H1 (cell line): Measurements from ENCODE around the gene TBKBP1. TPM values are rescaled to one million over a fixed set of nuclear protein-coding genes. Genes with fewer than 3 reads are reported as not detected.

Experiments
- CTCF ChIA-PET: fragments of 300-600 bp; sonication (Branson Sonifier 250); formaldehyde crosslinking; loops from one replicate; lab custom pipeline; 2021; ENCODE audit not compliant: partially characterized antibody; lab: Charles Lee
- POLR2A ChIA-PET: fragments of 300-600 bp; sonication (Branson Sonifier 250); formaldehyde crosslinking; loops from one replicate; lab custom pipeline; 2021; ENCODE audit warnings: inconsistent platforms; ENCODE audit not compliant: partially characterized antibody; lab: Charles Lee
- DNase-seq, 2 experiments: peaks; one replicate each; pipeline versions ENCODE4 v3.0.0 to v3.0.0-alpha.2; 2010 to 2022; ENCODE audit warnings: low spot score in 2 of 2, low read depth in 1 of 2, mixed read lengths in 1 of 2
- FAIRE-seq: peaks from 2 replicates; lab custom pipeline; 2011; peaks lifted over from hg19 to GRCh38; lab: Jason Lieb, UNC
- H2AFZ ChIP-seq: 2 replicates; pipeline ENCODE4 v1.8.1; 2012; ENCODE audit warnings: low read length, inconsistent platforms
- H2AK5ac ChIP-seq: 2 replicates; pipeline ENCODE4 v1.6.1; 2013; ENCODE audit warnings: low read depth, low read length
- H2BK120ac ChIP-seq: replicated peaks from 2 replicates; pipeline ENCODE3; 2013; ENCODE audit warnings: low read depth, low read length, inconsistent platforms
- H2BK12ac ChIP-seq: 2 replicates; pipeline ENCODE4 v1.6.1; 2013; ENCODE audit warnings: low read depth, low read length
- H2BK15ac ChIP-seq: 2 replicates; pipeline ENCODE4 v1.6.1; 2013; ENCODE audit warnings: low read length
- H2BK20ac ChIP-seq: 2 replicates; pipeline ENCODE4 v1.6.1; 2013; ENCODE audit warnings: low read length
- H2BK5ac ChIP-seq: 2 replicates; pipeline ENCODE4 v1.6.1; 2013; ENCODE audit warnings: low read depth, low read length
- H3K14ac ChIP-seq: 2 replicates; pipeline ENCODE4 v1.6.1; 2013; ENCODE audit warnings: inconsistent platforms; ENCODE audit not compliant: insufficient read length
- H3K18ac ChIP-seq: 2 replicates; pipeline ENCODE4 v1.6.1; 2013; ENCODE audit warnings: low read length; ENCODE audit errors: extremely low read depth
- H3K23ac ChIP-seq: 2 replicates; pipeline ENCODE4 v1.6.1; 2013; ENCODE audit warnings: inconsistent platforms; ENCODE audit not compliant: insufficient read length
- H3K23me2 ChIP-seq: 2 replicates; pipeline ENCODE4 v1.6.1; 2013; ENCODE audit warnings: low read depth, low read length
- H3K27ac ChIP-seq: 2 replicates; pipeline ENCODE4 v1.6.1; 2011; ENCODE audit warnings: low read depth, low read length, inconsistent platforms
- H3K27me3 ChIP-seq, 4 experiments: replicated peaks in 1 of 4; 1 replicate in 1 of 4; 2 replicates in 3 of 4; pipeline versions ENCODE4 v1.6.1 to v1.8.1; 2011 to 2013; ENCODE audit warnings: low read length in 3 of 4, mild to moderate bottlenecking in 3 of 4, inconsistent platforms in 2 of 4, mixed read lengths in 2 of 4, moderate library complexity in 1 of 4; ENCODE audit not compliant: control insufficient read depth in 3 of 4, insufficient read depth in 3 of 4; ENCODE audit errors: extremely low read depth in 1 of 4
- H3K36me3 ChIP-seq, 4 experiments: 2 replicates each; pipeline versions ENCODE4 v1.6.1 to v1.8.1; 2011 to 2013; ENCODE audit warnings: mild to moderate bottlenecking in 4 of 4, low read length in 3 of 4, moderate library complexity in 2 of 4, control low read depth in 1 of 4, inconsistent platforms in 1 of 4; ENCODE audit not compliant: insufficient read depth in 4 of 4, control insufficient read depth in 2 of 4
- H3K4ac ChIP-seq: replicated peaks from 2 replicates; pipeline ENCODE3; 2013; ENCODE audit warnings: low read length, low read depth, mixed read lengths, inconsistent platforms; ENCODE audit not compliant: insufficient read length
- H3K4me1 ChIP-seq, 4 experiments: replicated peaks in 1 of 4; 1 replicate in 1 of 4; 2 replicates in 3 of 4; pipeline versions ENCODE4 v1.6.1 to v1.8.1; 2011 to 2013; ENCODE audit warnings: low read length in 3 of 4, inconsistent platforms in 2 of 4, mixed read lengths in 1 of 4; ENCODE audit not compliant: insufficient read depth in 4 of 4, control insufficient read depth in 3 of 4
- H3K4me2 ChIP-seq, 2 experiments: 2 replicates each; pipeline versions ENCODE4 v1.6.1 to v1.8.1; 2011 to 2013; ENCODE audit warnings: low read depth in 2 of 2, low read length in 2 of 2, control low read depth in 1 of 2, inconsistent platforms in 1 of 2, mild to moderate bottlenecking in 1 of 2; ENCODE audit not compliant: insufficient read depth in 1 of 2
- H3K4me3 ChIP-seq, 4 experiments: fragments of 200-600, 300-600 bp in 1 of 4; sonication (generic), shearing (Covaris generic), sonication (Bioruptor Twin) in 1 of 4; 2 replicates each; pipeline versions ENCODE4 v1.5.1 to v1.8.1; 2011 to 2016; ENCODE audit warnings: low read length in 4 of 4, low read depth in 3 of 4, control low read depth in 2 of 4, inconsistent platforms in 2 of 4, mild to moderate bottlenecking in 2 of 4, mixed read lengths in 1 of 4, moderate library complexity in 1 of 4; ENCODE audit not compliant: insufficient read depth in 2 of 4; ENCODE audit errors: extremely low read depth in 1 of 4
- H3K56ac ChIP-seq: replicated peaks from 2 replicates; pipeline ENCODE3; 2013; ENCODE audit warnings: low read depth, mild to moderate bottlenecking, mixed read lengths, low read length, inconsistent platforms; ENCODE audit not compliant: insufficient read length
- H3K79me1 ChIP-seq: 2 replicates; pipeline ENCODE4 v1.6.1; 2013; ENCODE audit warnings: low read depth, low read length, control low read depth
- H3K79me2 ChIP-seq, 2 experiments: 2 replicates each; pipeline versions ENCODE4 v1.6.1 to v1.8.1; 2012 to 2013; ENCODE audit warnings: low read length in 2 of 2, mild to moderate bottlenecking in 2 of 2, inconsistent platforms in 1 of 2; ENCODE audit not compliant: insufficient read depth in 2 of 2, control insufficient read depth in 1 of 2
- H3K9ac ChIP-seq, 4 experiments: replicated peaks in 1 of 4; 1 replicate in 1 of 4; 2 replicates in 3 of 4; pipeline versions ENCODE4 v1.6.1 to v1.8.1; 2011 to 2013; ENCODE audit warnings: low read depth in 3 of 4, low read length in 3 of 4, control low read depth in 2 of 4, mild to moderate bottlenecking in 2 of 4, moderate library complexity in 2 of 4, inconsistent platforms in 1 of 4; ENCODE audit errors: extremely low read depth in 1 of 4
- H3K9me3 ChIP-seq, 2 experiments: 2 replicates each; pipeline versions ENCODE4 v1.6.1 to v1.8.1; 2012 to 2013; ENCODE audit warnings: mild to moderate bottlenecking in 2 of 2, moderate library complexity in 2 of 2, control low read depth in 1 of 2, inconsistent platforms in 1 of 2, low read depth in 1 of 2, low read length in 1 of 2, mixed read lengths in 1 of 2; ENCODE audit not compliant: insufficient read depth in 2 of 2
- H4K20me1 ChIP-seq, 2 experiments: replicated peaks in 1 of 2; 2 replicates each; pipeline versions ENCODE3 to v1.8.1; 2011 to 2013; ENCODE audit warnings: inconsistent platforms in 2 of 2, low read length in 2 of 2, mild to moderate bottlenecking in 1 of 2; ENCODE audit not compliant: insufficient read depth in 2 of 2, control insufficient read depth in 1 of 2
- H4K5ac ChIP-seq: 2 replicates; pipeline ENCODE4 v1.6.1; 2013; ENCODE audit warnings: low read length, low read depth, mixed read lengths, inconsistent platforms; ENCODE audit not compliant: insufficient read length
- H4K8ac ChIP-seq: 2 replicates; pipeline ENCODE4 v1.8.0; 2013; ENCODE audit warnings: mild to moderate bottlenecking, moderate library complexity, low read length, inconsistent platforms; ENCODE audit not compliant: insufficient read depth; ENCODE audit errors: extremely low read depth
- H4K91ac ChIP-seq: replicated peaks from 2 replicates; pipeline ENCODE3; 2013; ENCODE audit warnings: low read length, mixed read lengths, inconsistent platforms; ENCODE audit not compliant: insufficient read length
- ATF3 ChIP-seq: IDR thresholded peaks from 2 replicates; pipeline ENCODE4 v1.6.1; 2011; ENCODE audit warnings: low read depth, mild to moderate bottlenecking, low read length; ENCODE audit not compliant: insufficient read depth
- BCL11A ChIP-seq, 2 experiments: IDR thresholded peaks; one replicate each; pipeline ENCODE4 v1.6.1; 2011; ENCODE audit warnings: low read depth in 2 of 2, low read length in 2 of 2, mild to moderate bottlenecking in 2 of 2
- BRCA1 ChIP-seq: IDR thresholded peaks from 2 replicates; pipeline ENCODE4 v1.6.1; 2012; ENCODE audit warnings: low read depth, low read length, improper control_type of control experiment
- EZH2 ChIP-seq: fragments of 200-600 bp; sonication (generic); IDR thresholded peaks from 2 replicates; pipeline ENCODE4 v1.7.1; 2012; ENCODE audit warnings: low read depth, mild to moderate bottlenecking, moderate library complexity, low read length, inconsistent platforms; ENCODE audit not compliant: severe bottlenecking
- GTF2F1 ChIP-seq: IDR thresholded peaks from 2 replicates; pipeline ENCODE4 v1.6.1; 2012; ENCODE audit warnings: low read depth, low read length, improper control_type of control experiment, borderline replicate concordance
- KDM5A ChIP-seq: fragments of 200-600 bp; IDR thresholded peaks from 2 replicates; pipeline ENCODE4 v1.7.1; 2012; ENCODE audit warnings: mild to moderate bottlenecking, low read length, inconsistent platforms, mixed read lengths
- NRF1 ChIP-seq: IDR thresholded peaks from 2 replicates; pipeline ENCODE4 v1.6.1; 2011; ENCODE audit warnings: mild to moderate bottlenecking, low read depth, low read length, improper control_type of control experiment
- POU5F1 ChIP-seq: IDR thresholded peaks from 2 replicates; pipeline ENCODE4 v1.6.1; 2011; ENCODE audit warnings: low read depth, mild to moderate bottlenecking, low read length, moderate library complexity
- RBBP5 ChIP-seq: IDR thresholded peaks from 2 replicates; pipeline ENCODE4 v1.7.1; 2012; ENCODE audit warnings: low read depth, mild to moderate bottlenecking, inconsistent platforms, low read length, moderate library complexity, borderline replicate concordance
- SAP30 ChIP-seq: fragments of 300-600 bp; sonication (generic); IDR thresholded peaks from 2 replicates; pipeline ENCODE4 v1.7.1; 2012; ENCODE audit warnings: low read length, moderate library complexity, mild to moderate bottlenecking, inconsistent platforms; ENCODE audit not compliant: insufficient read depth, insufficient replicate concordance
- SIN3A ChIP-seq, 2 experiments: IDR thresholded peaks in 1 of 2; conservative IDR thresholded peaks in 1 of 2; 2 replicates each; pipeline ENCODE4 v1.6.1; 2011 to 2012; ENCODE audit warnings: low read length in 2 of 2, improper control_type of control experiment in 1 of 2, low read depth in 1 of 2, mild to moderate bottlenecking in 1 of 2
- SP4 ChIP-seq: IDR thresholded peaks from 2 replicates; pipeline ENCODE4 v1.6.1; 2012; ENCODE audit warnings: low read length, inconsistent platforms
- TAF7 ChIP-seq: optimal IDR thresholded peaks from 2 replicates; pipeline ENCODE3; 2011; ENCODE audit warnings: low read depth, mild to moderate bottlenecking, inconsistent platforms, low read length, moderate library complexity, borderline replicate concordance
- whole genome bisulfite sequencing, 2 experiments: shearing (Covaris generic) in 1 of 2; methylation state at CpG; one replicate each; pipeline versions ENCODE4 v1.1.6 to v1.1.7; 2013 to 2015; ENCODE audit warnings: low lambda C conversion rate in 2 of 2, mixed read lengths in 2 of 2, inconsistent platforms in 1 of 2, low coverage in 1 of 2, missing lambda C conversion rate in 1 of 2; ENCODE audit not compliant: insufficient replicate concordance in 2 of 2, insufficient coverage in 1 of 2, insufficient read length in 1 of 2; ENCODE audit errors: extremely low coverage in 1 of 2, missing lambda C conversion rate in 1 of 2; 5-methylcytosine and 5-hydroxymethylcytosine counted together
- polyA plus RNA-seq, 7 experiments: library from polyadenylated mRNA; depleted of rRNA in 3 of 7; stranded (reverse) in 5 of 7; unstranded in 2 of 7; fragments of >200 nt in 5 of 7; fragments of 200-250 nt in 2 of 7; gene quantifications; 1 replicate in 5 of 7; 2 replicates in 1 of 7; 4 replicates in 1 of 7; pipeline versions ENCODE4 v1.2.1 to v1.2.3, GENCODE V29; 2011 to 2013; ENCODE audit warnings: missing spikeins in 2 of 7, mixed read lengths in 2 of 7
- total RNA-seq: library from RNA; stranded (reverse); fragmentation: NEBNext Ultra II Directional; extraction: Animal tissue kit (Norgen Biotek cat#: 25700); gene quantifications from 2 replicates; pipeline ENCODE4 v1.2.1, GENCODE V29; 2021

TBKBP1 gene
- total and polyA plus RNA-seq, 2 of the 8 experiments (the other 6 are each of a cell fraction or from before 2014, with no cell fraction given) = 6.3 to 15.1 TPM

- no peak overlapping the region for H2AK5ac ChIP-seq
- no peaks in the 10 kb centered on the region for H3K79me2 ChIP-seq
- H3K56ac ChIP-seq = no peak overlapping the region
- no peak overlapping the region for H4K5ac ChIP-seq
- no peak overlapping the region for H3K23ac ChIP-seq
- H4K20me1 ChIP-seq = peaks cover 0 to 2% of the 10 kb centered on the region in 2 experiments
- H2BK12ac ChIP-seq = no peak overlapping the region
- peaks cover 15 to 42% (median 25%) of the 10 kb centered on the region in 4 experiments for H3K36me3 ChIP-seq
- H2BK20ac ChIP-seq = no peak overlapping the region
- no peak overlapping the region for H3K14ac ChIP-seq
- no peaks in the 10 kb centered on the region for H3K23me2 ChIP-seq
- no peak overlapping the region for H2AFZ ChIP-seq
- H2BK5ac ChIP-seq = no peak overlapping the region
- peaks cover 3 to 11% (median 6%) of the 10 kb centered on the region in 4 experiments; a peak in 5 of 7 replicates for H3K4me1 ChIP-seq
- ChIA-PET POLR2A (interaction anchor here (0.9 to 46.3 kb wide), 3 partner anchors 4 to 145 kb away, joined by 3 to 1575 read pairs (median 1575); partner anchors contain the start of genes KPNB1, LRRC46, MRPL10 and TBKBP1), CTCF (interaction anchor here (1.1 to 3.2 kb wide), 2 partner anchors 21 to 56 kb away, joined by 3 to 16 read pairs; no protein-coding TSS in a partner anchor)
- no peak overlapping the region for H3K4me2 ChIP-seq
- no peaks in the 10 kb centered on the region for H3K9me3 ChIP-seq
- H2BK15ac ChIP-seq = no peak overlapping the region
- H4K8ac ChIP-seq = no peak overlapping the region
- no peaks in the 10 kb centered on the region for H3K27me3 ChIP-seq
- no peaks in the 10 kb centered on the region for H3K79me1 ChIP-seq
- WGBS, 2 experiments = 100% methylated on average over 1 of the region's 1 CpG; no CpG with 5 or more reads in 1 of the 2 experiments
- no peak overlapping the region for H3K27ac ChIP-seq
- H3K9ac ChIP-seq = no peak overlapping the region
- no peak overlapping the region for H4K91ac ChIP-seq
- DNase-seq (no peak), FAIRE-seq (no peak)
- H3K4ac ChIP-seq = no peak overlapping the region
- H2BK120ac ChIP-seq = no peak overlapping the region
- H3K18ac ChIP-seq = no peak overlapping the region
- H3K4me3 ChIP-seq = no peak overlapping the region
- TF ChIP-seq EZH2 (no peak), ATF3 (no peak), BCL11A (IDR thresholded peaks at IDR 0.05; ENCODE audit: low read depth in 2 of 2, low read length in 2 of 2) (no peak), GTF2F1 (no peak), SP4 (no peak), BRCA1 (no peak), SIN3A (conservative IDR thresholded peaks at IDR 0.05 in 1 of 2, IDR thresholded peaks at IDR 0.05 in 1 of 2; ENCODE audit: low read depth in 1 of 2, low read length in 2 of 2) (no peak), POU5F1 (no peak), SAP30 (no peak), RBBP5 (no peak), TAF7 (no peak), KDM5A (no peak), NRF1 (no peak)
Observed at GRCh38 chr17:47686276-47686635, 7.7 kb upstream of the TBKBP1 start.
